ENCODE results near the gene PHKA1.
"Not testable (repeated sequence)": the region's sequence is repeated elsewhere in the genome, so short reads cannot be mapped to it uniquely, and the experiment has no call there.

PHKA1 gene

DNA sequence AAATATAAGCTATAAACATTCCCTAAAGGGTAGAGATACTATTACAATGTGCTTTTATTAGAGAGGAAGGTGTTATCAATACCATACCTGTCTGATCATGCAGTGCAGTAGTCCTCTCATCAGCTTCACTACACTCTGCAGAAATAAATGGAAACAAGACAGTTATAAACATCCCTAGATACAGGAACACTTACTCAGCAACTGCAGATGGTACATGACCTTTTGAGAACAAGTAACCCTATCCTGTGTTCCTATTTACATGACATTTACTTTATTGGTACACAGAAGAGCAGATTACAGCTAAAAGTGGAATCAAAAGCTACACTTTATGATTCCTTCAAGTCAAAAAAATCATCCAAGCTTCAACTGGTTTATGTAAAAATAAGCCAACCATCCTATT, 9.0 kb downstream of the PHKA1 start:
- no peaks in the 10 kb centered on the region for H3K27me3 Mint-ChIP-seq
- H3K4me1 Mint-ChIP-seq = no peaks in the 10 kb centered on the region
- H3K27ac Mint-ChIP-seq (ENCODE audit: low read depth) = no peak overlapping the region
- no peak for ATAC-seq (replicated peaks; ENCODE audit: extremely low read depth, poor library complexity, severe bottlenecking)
- no peak for DNase-seq (ENCODE audit: low spot score in 2 of 2)
- H3K4me3 Mint-ChIP-seq = no peak overlapping the region
- no peaks in the 10 kb centered on the region for H3K36me3 Mint-ChIP-seq (ENCODE audit: insufficient read depth)
- no peaks in the 10 kb centered on the region for H3K9me3 Mint-ChIP-seq

GRCh38 chrX:72694170-72694569, 19.9 kb downstream of the PHKA1 start:
- H3K36me3 Mint-ChIP-seq (ENCODE audit: insufficient read depth) = no peaks in the 10 kb centered on the region
- no peak overlapping the region for H3K4me3 Mint-ChIP-seq
- H3K4me1 Mint-ChIP-seq = no peaks in the 10 kb centered on the region
- no peaks in the 10 kb centered on the region for H3K9me3 Mint-ChIP-seq
- ATAC-seq (replicated peaks; ENCODE audit: extremely low read depth, poor library complexity, severe bottlenecking) (no peak), DNase-seq (ENCODE audit: low spot score in 2 of 2) (no peak)
- no peaks in the 10 kb centered on the region for H3K27me3 Mint-ChIP-seq
- no peak overlapping the region for H3K27ac Mint-ChIP-seq (ENCODE audit: low read depth)

- ATAC-seq (replicated peaks; ENCODE audit: extremely low read depth, poor library complexity, severe bottlenecking) (no peak), DNase-seq (ENCODE audit: low spot score in 2 of 2) (no peak)
- Mint-ChIP-seq H3K27ac (ENCODE audit: low read depth) (no peak overlapping the region), H3K4me3 (no peak overlapping the region), H3K9me3 (no peaks in the 10 kb centered on the region), H3K27me3 (no peaks in the 10 kb centered on the region), H3K4me1 (no peaks in the 10 kb centered on the region), H3K36me3 (ENCODE audit: insufficient read depth) (no peaks in the 10 kb centered on the region)
These were observed 20.6 kb downstream of the PHKA1 start for GRCh38 chrX:72693477-72693876.

DNA sequence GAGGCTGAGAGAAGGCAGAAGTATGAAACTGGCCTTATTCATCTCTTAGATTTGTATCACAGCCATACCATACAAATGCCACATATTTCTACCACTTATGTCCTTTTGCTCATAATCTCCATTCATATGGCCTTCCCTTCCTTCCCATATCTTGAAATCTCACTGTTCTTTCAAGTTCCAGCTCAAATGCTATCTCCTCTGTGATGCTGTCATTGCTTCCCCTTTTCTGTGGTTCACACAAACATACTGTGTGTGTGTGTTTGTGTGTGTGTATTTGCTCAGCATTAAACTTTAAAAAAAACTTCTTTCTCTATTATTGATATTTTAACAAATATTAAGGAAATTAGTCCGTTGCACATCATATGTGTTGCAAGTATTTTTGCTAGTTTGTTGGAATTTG, 26.7 kb downstream of the PHKA1 start:
- DNase-seq (ENCODE audit: low spot score in 2 of 2) = no peak
- H3K9me3 Mint-ChIP-seq = no peaks in the 10 kb centered on the region
- no peaks in the 10 kb centered on the region for H3K36me3 Mint-ChIP-seq (ENCODE audit: insufficient read depth)
- H3K4me1 Mint-ChIP-seq = no peaks in the 10 kb centered on the region
- no peak for ATAC-seq (replicated peaks; ENCODE audit: extremely low read depth, poor library complexity, severe bottlenecking)
- H3K4me3 Mint-ChIP-seq = no peak overlapping the region
- no peaks in the 10 kb centered on the region for H3K27me3 Mint-ChIP-seq
- H3K27ac Mint-ChIP-seq (ENCODE audit: low read depth) = no peak overlapping the region

DNA sequence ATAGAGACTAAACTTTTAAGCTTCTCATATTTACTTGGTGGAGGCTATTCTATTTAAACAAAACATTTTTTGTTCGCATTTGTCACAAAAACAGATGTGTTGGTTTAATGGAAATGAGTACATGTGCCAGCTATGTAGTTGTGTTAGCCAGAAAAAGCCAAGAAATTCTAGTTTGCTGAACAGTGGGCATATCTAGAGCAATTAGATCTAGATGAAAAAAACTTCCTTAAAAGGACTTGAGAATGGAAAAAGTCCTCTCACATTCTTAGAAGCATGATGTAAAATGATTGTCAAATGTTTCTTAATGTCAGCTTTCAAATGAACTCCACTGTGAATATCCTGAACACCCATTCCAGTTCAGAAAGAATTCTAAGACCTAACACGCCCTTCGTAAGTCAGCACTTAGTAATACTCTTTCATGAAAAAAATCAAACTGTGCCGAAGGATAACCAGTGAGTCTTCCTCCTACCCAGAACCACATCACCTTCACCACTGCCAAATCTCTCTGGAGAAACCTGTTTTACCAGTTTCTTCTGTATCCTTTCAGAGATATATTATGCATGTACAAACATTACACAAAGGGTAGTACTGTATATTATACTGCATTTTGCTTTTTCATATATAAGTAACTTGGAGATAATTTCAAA, 28.2 kb downstream of the PHKA1 start:
- H3K36me3 Mint-ChIP-seq (ENCODE audit: insufficient read depth) = no peaks in the 10 kb centered on the region
- H3K27ac Mint-ChIP-seq (ENCODE audit: low read depth) = no peak overlapping the region
- H3K9me3 Mint-ChIP-seq = no peaks in the 10 kb centered on the region
- no peak overlapping the region for H3K4me3 Mint-ChIP-seq
- DNase-seq (ENCODE audit: low spot score in 2 of 2) (no peak), ATAC-seq (replicated peaks; ENCODE audit: extremely low read depth, poor library complexity, severe bottlenecking) (no peak)
- H3K27me3 Mint-ChIP-seq = no peaks in the 10 kb centered on the region
- no peaks in the 10 kb centered on the region for H3K4me1 Mint-ChIP-seq

GRCh38 chrX:72685018-72685417, 29.1 kb downstream of the PHKA1 start:
- no peak for ATAC-seq (replicated peaks; ENCODE audit: extremely low read depth, poor library complexity, severe bottlenecking)
- no peaks in the 10 kb centered on the region for H3K4me1 Mint-ChIP-seq
- H3K9me3 Mint-ChIP-seq = no peaks in the 10 kb centered on the region
- no peaks in the 10 kb centered on the region for H3K27me3 Mint-ChIP-seq
- no peak overlapping the region for H3K4me3 Mint-ChIP-seq
- H3K36me3 Mint-ChIP-seq (ENCODE audit: insufficient read depth) = no peaks in the 10 kb centered on the region
- no peak for DNase-seq (ENCODE audit: low spot score in 2 of 2)
- no peak overlapping the region for H3K27ac Mint-ChIP-seq (ENCODE audit: low read depth)

DNA sequence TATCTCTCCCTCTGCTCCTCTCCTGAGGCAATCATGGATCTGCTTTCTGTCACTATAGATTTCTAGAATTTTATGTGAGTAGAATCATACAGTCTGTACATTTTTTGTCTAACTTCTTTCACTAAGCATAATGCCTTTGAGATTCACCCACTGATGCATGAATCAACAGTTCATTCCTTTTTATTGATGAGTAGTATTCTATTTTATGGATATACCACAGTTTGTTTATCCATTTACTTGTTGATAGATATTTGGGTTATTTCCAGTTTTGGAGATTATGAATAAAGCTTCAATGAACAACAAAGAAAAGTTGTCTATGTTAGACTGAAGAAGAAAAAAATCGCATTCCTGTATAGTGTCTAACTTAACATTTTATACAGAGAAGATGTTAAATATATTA, 30.5 kb downstream of the PHKA1 start:
- DNase-seq (ENCODE audit: low spot score in 2 of 2) = no peak
- no peaks in the 10 kb centered on the region for H3K36me3 Mint-ChIP-seq (ENCODE audit: insufficient read depth)
- no peaks in the 10 kb centered on the region for H3K4me1 Mint-ChIP-seq
- no peaks in the 10 kb centered on the region for H3K27me3 Mint-ChIP-seq
- H3K27ac Mint-ChIP-seq (ENCODE audit: low read depth) = no peak overlapping the region
- no peak overlapping the region for H3K4me3 Mint-ChIP-seq
- no peak for ATAC-seq (replicated peaks; ENCODE audit: extremely low read depth, poor library complexity, severe bottlenecking)
- H3K9me3 Mint-ChIP-seq = peaks cover 4% of the 10 kb centered on the region

DNA sequence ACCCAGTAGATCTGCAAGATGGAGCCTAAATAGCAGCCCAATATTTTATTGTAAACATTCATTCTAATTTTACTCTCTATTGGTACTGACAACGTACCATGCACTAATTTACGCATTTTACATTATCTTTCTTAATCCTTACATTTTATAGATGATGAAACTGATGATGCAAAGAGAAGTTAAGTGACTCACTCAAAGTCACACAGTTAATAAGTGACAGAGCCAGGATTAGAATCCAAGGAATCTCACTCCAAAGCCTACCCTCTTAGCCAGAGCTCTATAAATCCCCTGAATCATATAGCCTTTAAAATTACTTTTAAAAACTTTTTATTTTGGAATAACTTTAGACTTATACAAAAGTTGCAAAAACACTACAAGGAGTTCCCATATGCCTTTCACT, 37.6 kb downstream of the PHKA1 start:
- no peaks in the 10 kb centered on the region for H3K27me3 Mint-ChIP-seq
- no peak overlapping the region for H3K27ac Mint-ChIP-seq (ENCODE audit: low read depth)
- no peaks in the 10 kb centered on the region for H3K4me1 Mint-ChIP-seq
- peaks cover 4% of the 10 kb centered on the region for H3K9me3 Mint-ChIP-seq
- H3K36me3 Mint-ChIP-seq (ENCODE audit: insufficient read depth) = no peaks in the 10 kb centered on the region
- DNase-seq (ENCODE audit: low spot score in 2 of 2) (no peak), ATAC-seq (replicated peaks; ENCODE audit: extremely low read depth, poor library complexity, severe bottlenecking) (no peak)
- no peak overlapping the region for H3K4me3 Mint-ChIP-seq

GRCh38 chrX:72673951-72674350, 40.2 kb downstream of the PHKA1 start:
- H3K27ac Mint-ChIP-seq (ENCODE audit: low read depth); H3K27me3 Mint-ChIP-seq; DNase-seq (ENCODE audit: low spot score in 2 of 2); H3K9me3 Mint-ChIP-seq; H3K36me3 Mint-ChIP-seq (ENCODE audit: insufficient read depth); H3K4me1 Mint-ChIP-seq; ATAC-seq (replicated peaks; ENCODE audit: extremely low read depth, poor library complexity, severe bottlenecking); H3K4me3 Mint-ChIP-seq: not testable (repeated sequence)

DNA sequence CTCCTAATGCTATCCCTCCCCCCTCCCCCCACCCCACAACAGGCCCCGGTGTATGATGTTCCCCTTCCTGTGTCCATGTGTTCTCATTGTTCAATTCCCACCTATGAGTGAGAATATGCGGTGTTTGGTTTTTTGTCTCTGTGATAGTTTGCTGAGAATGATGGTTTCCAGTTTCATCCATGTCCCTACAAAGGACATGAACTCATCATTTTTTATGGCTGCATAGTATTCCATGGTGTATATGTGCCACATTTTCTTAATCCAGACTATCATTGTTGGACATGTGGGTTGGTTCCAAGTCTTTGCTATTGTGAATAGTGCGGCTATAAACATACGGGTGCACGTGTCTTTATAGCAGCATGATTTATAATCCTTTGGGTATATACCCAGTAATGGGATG, 44.6 kb downstream of the PHKA1 start:
- not testable (repeated sequence) for DNase-seq (ENCODE audit: low spot score in 2 of 2); H3K27ac Mint-ChIP-seq (ENCODE audit: low read depth); H3K9me3 Mint-ChIP-seq; H3K4me3 Mint-ChIP-seq; H3K27me3 Mint-ChIP-seq; H3K4me1 Mint-ChIP-seq; ATAC-seq (replicated peaks; ENCODE audit: extremely low read depth, poor library complexity, severe bottlenecking); H3K36me3 Mint-ChIP-seq (ENCODE audit: insufficient read depth)

- DNase-seq (ENCODE audit: low spot score in 2 of 2) = no peak
These were observed 47.7 kb downstream of the PHKA1 start for GRCh38 chrX:72666451-72666850.

GRCh38 chrX:72663737-72664136, 50.4 kb downstream of the PHKA1 start:
- no peak for DNase-seq (ENCODE audit: low spot score in 2 of 2)
- Mint-ChIP-seq H3K9me3 (peaks cover 6% of the 10 kb centered on the region), H3K27ac (ENCODE audit: low read depth) (no peak overlapping the region), H3K4me1 (no peaks in the 10 kb centered on the region), H3K27me3 (no peaks in the 10 kb centered on the region), H3K36me3 (ENCODE audit: insufficient read depth) (no peaks in the 10 kb centered on the region), H3K4me3 (no peak overlapping the region)
- ATAC-seq (replicated peaks; ENCODE audit: extremely low read depth, poor library complexity, severe bottlenecking) = no peak

More at GRCh38 chrX:72666451-72666850, 47.7 kb downstream of the PHKA1 start:
- Mint-ChIP-seq H3K27ac (ENCODE audit: low read depth) (no peak overlapping the region), H3K27me3 (no peaks in the 10 kb centered on the region), H3K9me3 (peaks cover 6% of the 10 kb centered on the region), H3K4me1 (no peaks in the 10 kb centered on the region), H3K36me3 (ENCODE audit: insufficient read depth) (no peaks in the 10 kb centered on the region), H3K4me3 (no peak overlapping the region)
- no peak for ATAC-seq (replicated peaks; ENCODE audit: extremely low read depth, poor library complexity, severe bottlenecking)

DNA sequence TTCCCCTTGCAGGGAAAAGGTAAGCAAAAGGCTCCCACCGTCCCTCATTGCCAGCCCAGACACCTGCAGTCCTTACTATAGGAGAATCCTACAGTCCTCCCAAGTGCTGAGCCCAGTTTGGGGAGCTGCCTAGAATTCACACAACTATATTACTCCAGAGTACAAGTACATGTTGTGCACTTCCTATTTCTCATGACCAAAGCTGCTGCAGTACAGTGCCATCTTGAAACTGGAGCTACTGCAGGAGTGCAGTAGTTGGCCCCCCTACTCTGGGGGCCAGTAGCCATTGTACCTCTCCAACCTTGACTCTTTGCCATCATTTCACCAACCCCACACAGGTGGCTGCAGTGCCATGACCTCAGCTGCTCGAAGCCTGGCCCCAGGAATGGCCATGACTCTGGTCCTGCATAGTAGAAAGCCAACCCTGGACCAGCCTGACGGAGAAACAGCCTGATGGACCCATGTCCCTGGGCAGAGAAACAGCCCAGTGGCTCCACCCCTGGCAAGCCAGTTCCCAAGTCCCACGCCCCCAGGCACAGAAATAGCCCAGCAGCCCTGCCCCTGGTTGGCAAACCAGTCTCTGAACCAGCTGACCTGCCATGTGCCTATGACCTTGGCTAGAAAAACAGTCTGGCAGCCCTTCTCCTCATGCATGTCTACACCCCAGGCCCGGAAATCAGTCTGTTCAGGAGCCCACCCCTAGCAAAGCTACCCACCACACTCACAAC, 51.9 kb downstream of the PHKA1 start:
- no peak overlapping the region for H3K4me3 Mint-ChIP-seq

More for the DNA sequence above, 51.9 kb downstream of the PHKA1 start:
- Mint-ChIP-seq H3K4me1 (no peaks in the 10 kb centered on the region), H3K27ac (ENCODE audit: low read depth) (no peak overlapping the region), H3K9me3 (peaks cover 6% of the 10 kb centered on the region), H3K36me3 (ENCODE audit: insufficient read depth) (no peaks in the 10 kb centered on the region), H3K27me3 (no peaks in the 10 kb centered on the region)
- DNase-seq (ENCODE audit: low spot score in 2 of 2) (no peak), ATAC-seq (replicated peaks; ENCODE audit: extremely low read depth, poor library complexity, severe bottlenecking) (no peak)

Measured in central memory CD8-positive, alpha-beta T cell (primary cell).